Osteocyte (in vitro differentiated cells): ENCODE results near the gene TBC1D30. TPM values are rescaled to one million over a fixed set of nuclear protein-coding genes. Genes with fewer than 3 reads are reported as not detected.

Source experiments
- DNase-seq: peaks from one replicate; pipeline ENCODE4 v3.0.0; 2021; ENCODE audit warnings: mixed read lengths; ENCODE audit not compliant: unreplicated experiment; ENCODE audit errors: extremely low spot score
- H3K27ac Mint-ChIP-seq: one replicate; pipeline ENCODE4 v1.8.0; 2021; ENCODE audit warnings: mild to moderate bottlenecking, mixed read lengths; ENCODE audit not compliant: unreplicated experiment
- H3K27me3 Mint-ChIP-seq: one replicate; pipeline ENCODE4 v1.8.0; 2021; ENCODE audit warnings: mixed read lengths; ENCODE audit not compliant: unreplicated experiment
- H3K36me3 Mint-ChIP-seq: one replicate; pipeline ENCODE4 v1.8.0; 2021; ENCODE audit warnings: mixed read lengths; ENCODE audit not compliant: unreplicated experiment
- H3K4me1 Mint-ChIP-seq: one replicate; pipeline ENCODE4 v1.8.0; 2021; ENCODE audit warnings: mixed read lengths; ENCODE audit not compliant: unreplicated experiment
- H3K4me3 Mint-ChIP-seq: one replicate; pipeline ENCODE4 v1.8.0; 2021; ENCODE audit warnings: mild to moderate bottlenecking, moderate library complexity, mixed read lengths; ENCODE audit not compliant: unreplicated experiment
- H3K9me3 Mint-ChIP-seq: one replicate; pipeline ENCODE4 v1.8.0; 2021; ENCODE audit warnings: mixed read lengths; ENCODE audit not compliant: unreplicated experiment
- CTCF ChIP-seq: fragments of 200-600 bp; sonication (generic); IDR thresholded peaks from 2 replicates; pipeline ENCODE4 v1.5.0; 2021; ENCODE audit warnings: antibody characterized with exemption, mild to moderate bottlenecking, moderate library complexity
- total RNA-seq: library from RNA; stranded (reverse); gene quantifications from 2 replicates; pipeline ENCODE4 v1.2.1, GENCODE V29; 2021

TBC1D30 gene
- total RNA-seq, 1 donor from 2014 or later, result 1.2 TPM

- DNase-seq, result no peak
- Mint-ChIP-seq H3K4me3 (no peak overlapping the region), H3K9me3 (no peaks in the 10 kb centered on the region), H3K36me3 (no peaks in the 10 kb centered on the region), H3K27me3 (peaks cover 29% of the 10 kb centered on the region), H3K27ac (no peak overlapping the region), H3K4me1 (peaks cover 11% of the 10 kb centered on the region)
- no peak for TF ChIP-seq CTCF
Measured at GRCh38 chr12:64877363-64878004, 53.0 kb downstream of the TBC1D30 start.

- no peak for DNase-seq
- peaks cover 43% of the 10 kb centered on the region for H3K27me3 Mint-ChIP-seq
- no peaks in the 10 kb centered on the region for H3K4me1 Mint-ChIP-seq
- H3K4me3 Mint-ChIP-seq, result no peak overlapping the region
- no peak overlapping the region for H3K27ac Mint-ChIP-seq
- no peaks in the 10 kb centered on the region for H3K36me3 Mint-ChIP-seq
- no peak for TF ChIP-seq CTCF
- no peaks in the 10 kb centered on the region for H3K9me3 Mint-ChIP-seq
Measured at GRCh38 chr12:64882687-64883086, 58.2 kb downstream of the TBC1D30 start.

GRCh38 chr12:64883264-64884163, 59.1 kb downstream of the TBC1D30 start:
- Mint-ChIP-seq H3K4me1 (no peaks in the 10 kb centered on the region), H3K9me3 (no peaks in the 10 kb centered on the region), H3K27me3 (peaks cover 42% of the 10 kb centered on the region), H3K27ac (no peak overlapping the region), H3K36me3 (no peaks in the 10 kb centered on the region), H3K4me3 (no peak overlapping the region)
- DNase-seq, result no peak
- no peak for TF ChIP-seq CTCF

GRCh38 chr12:64884164-64884542, 59.7 kb downstream of the TBC1D30 start:
- no peak overlapping the region for H3K27ac Mint-ChIP-seq
- no peaks in the 10 kb centered on the region for H3K4me1 Mint-ChIP-seq
- H3K27me3 Mint-ChIP-seq, result peaks cover 46% of the 10 kb centered on the region
- DNase-seq, result no peak
- no peaks in the 10 kb centered on the region for H3K36me3 Mint-ChIP-seq
- no peaks in the 10 kb centered on the region for H3K9me3 Mint-ChIP-seq
- H3K4me3 Mint-ChIP-seq, result no peak overlapping the region
- no peak for TF ChIP-seq CTCF

GRCh38 chr12:64884728-64885127, 60.3 kb downstream of the TBC1D30 start:
- no peaks in the 10 kb centered on the region for H3K36me3 Mint-ChIP-seq
- no peak for TF ChIP-seq CTCF
- DNase-seq, result no peak
- peaks cover 51% of the 10 kb centered on the region for H3K27me3 Mint-ChIP-seq
- H3K4me3 Mint-ChIP-seq, result no peak overlapping the region
- no peaks in the 10 kb centered on the region for H3K9me3 Mint-ChIP-seq
- no peak overlapping the region for H3K27ac Mint-ChIP-seq
- H3K4me1 Mint-ChIP-seq, result no peaks in the 10 kb centered on the region
